Activated B cell treated with CpG ODN at 0.5 μM for 24 hours (primary cell): Measurements from ENCODE around the gene HACD2. TPM values are rescaled to one million over a fixed set of nuclear protein-coding genes. Genes with fewer than 3 reads are reported as not detected.
"Not testable (repeated sequence)": the region's sequence is repeated elsewhere in the genome, so short reads cannot be mapped to it uniquely, and the experiment has no call there.

Source experiments
- ATAC-seq: fragments of 200-7000 bp; cut with Tn5 transposase; one replicate; pipeline ENCODE4 v1.10.0; 2021; ENCODE audit warnings: low read depth, mild to moderate bottlenecking, moderate library complexity
- CTCF ChIA-PET: fragments of 350-600 bp; sonication (Branson Sonifier 250); formaldehyde crosslinking; loops from one replicate; lab custom pipeline; 2021; ENCODE audit warnings: antibody characterized with exemption; lab: Charles Lee
- POLR2A ChIA-PET: fragments of 350-600 bp; sonication (Branson Sonifier 250); formaldehyde crosslinking; loops from one replicate; lab custom pipeline; 2021; ENCODE audit warnings: antibody characterized with exemption; lab: Charles Lee
- DNase-seq: peaks from one replicate; pipeline ENCODE4 v3.0.0; 2022
- H3K27ac Mint-ChIP-seq: one replicate; pipeline ENCODE4 v1.8.0; 2020; ENCODE audit warnings: mixed read lengths
- H3K27me3 Mint-ChIP-seq: one replicate; pipeline ENCODE4 v1.8.0; 2021; ENCODE audit warnings: mixed read lengths
- H3K36me3 Mint-ChIP-seq: one replicate; pipeline ENCODE4 v1.8.0; 2021; ENCODE audit warnings: low read depth, mixed read lengths
- H3K4me1 Mint-ChIP-seq: one replicate; pipeline ENCODE4 v1.8.0; 2021; ENCODE audit warnings: mixed read lengths
- H3K4me3 Mint-ChIP-seq: one replicate; pipeline ENCODE4 v1.8.0; 2020; ENCODE audit warnings: mild to moderate bottlenecking, mixed read lengths
- H3K9me3 Mint-ChIP-seq: one replicate; pipeline ENCODE4 v1.8.0; 2020; ENCODE audit warnings: mixed read lengths
- CTCF ChIP-seq: fragments of 200-600 bp; IDR thresholded peaks from one replicate; pipeline ENCODE4 v1.8.0; 2022; ENCODE audit warnings: antibody characterized with exemption, mild to moderate bottlenecking
- intact Hi-C: fragments of 100-400 bp; cut with micrococcal nuclease; formaldehyde crosslinking; loops from one replicate; pipeline ENCODE4 v1.15.1; 2024
- total RNA-seq: library from RNA; stranded (reverse); gene quantifications from 2 replicates; pipeline ENCODE4 v1.2.3, GENCODE V29; 2022

Gene HACD2
- total RNA-seq, 1 donor from 2014 or later, result 32.9 TPM

- ATAC-seq, result no peak
- no peak overlapping the region for H3K27ac Mint-ChIP-seq
- H3K4me3 Mint-ChIP-seq, result no peak overlapping the region
- DNase-seq, result no peak
- H3K27me3 Mint-ChIP-seq, result peaks cover 5% of the 10 kb centered on the region
- peaks cover 19% of the 10 kb centered on the region for H3K36me3 Mint-ChIP-seq
- intact Hi-C loops, result loop anchor here (1.0 to 5.0 kb wide), 3 partner anchors 41 to 1942 kb away; partner anchors contain the start of gene ADCY5
- CTCF ChIA-PET, result interaction anchor here (0.7 to 1.4 kb wide), 3 partner anchors 9 to 70 kb away, joined by 3 to 4 read pairs (median 4); no protein-coding TSS in a partner anchor
- H3K4me1 Mint-ChIP-seq, result no peaks in the 10 kb centered on the region
- no peaks in the 10 kb centered on the region for H3K9me3 Mint-ChIP-seq
- no peak for TF ChIP-seq CTCF
- POLR2A ChIA-PET, result no interaction called here
Measured at GRCh38 chr3:123488645-123489347, 96.1 kb downstream of the HACD2 start.

- peaks cover 11% of the 10 kb centered on the region for H3K36me3 Mint-ChIP-seq
- H3K27me3 Mint-ChIP-seq, H3K9me3 Mint-ChIP-seq, CTCF ChIA-PET, DNase-seq, H3K4me3 Mint-ChIP-seq, ATAC-seq, H3K4me1 Mint-ChIP-seq, H3K27ac Mint-ChIP-seq, POLR2A ChIA-PET: not testable (repeated sequence)
- intact Hi-C loops, result loop anchor here (5.0 kb wide), 1 partner anchor 40 kb away; the partner anchor contains the start of gene ADCY5
Measured at GRCh38 chr3:123487063-123487462, 97.8 kb downstream of the HACD2 start.

GRCh38 chr3:123486460-123486859 lies 98.4 kb downstream of the HACD2 start:
- ChIA-PET CTCF (no interaction called here), POLR2A (no interaction called here)
- intact Hi-C loops, result loop anchor here (5.0 kb wide), 1 partner anchor 39 kb away; the partner anchor contains the start of gene ADCY5
- no peaks in the 10 kb centered on the region for H3K9me3 Mint-ChIP-seq
- no peak for TF ChIP-seq CTCF
- ATAC-seq (no peak), DNase-seq (no peak)
- H3K4me1 Mint-ChIP-seq, result no peaks in the 10 kb centered on the region
- peaks cover 5% of the 10 kb centered on the region for H3K27me3 Mint-ChIP-seq
- peaks cover 7% of the 10 kb centered on the region for H3K36me3 Mint-ChIP-seq
- no peak overlapping the region for H3K4me3 Mint-ChIP-seq
- H3K27ac Mint-ChIP-seq, result no peak overlapping the region

- POLR2A ChIA-PET, result no interaction called here
- Mint-ChIP-seq H3K36me3 (peaks cover 2% of the 10 kb centered on the region), H3K9me3 (no peaks in the 10 kb centered on the region), H3K4me3 (no peak overlapping the region), H3K27ac (no peak overlapping the region), H3K27me3 (peaks cover 5% of the 10 kb centered on the region), H3K4me1 (peaks cover under 1% of the 10 kb centered on the region)
- no peak for TF ChIP-seq CTCF
- ATAC-seq (no peak), DNase-seq (no peak)
- intact Hi-C loops, result loop anchor here (5.0 kb wide), 1 partner anchor 38 kb away; the partner anchor contains the start of gene ADCY5
- CTCF ChIA-PET, result no interaction called here
Measured at GRCh38 chr3:123485551-123485950, 99.3 kb downstream of the HACD2 start.

GRCh38 chr3:123483146-123483545 lies 101.7 kb downstream of the HACD2 start:
- H3K4me1 Mint-ChIP-seq, result peaks cover 2% of the 10 kb centered on the region
- H3K36me3 Mint-ChIP-seq, result no peaks in the 10 kb centered on the region
- TF ChIP-seq CTCF, result no peak
- intact Hi-C loops, result no loop called here
- CTCF ChIA-PET, result no interaction called here
- no peaks in the 10 kb centered on the region for H3K9me3 Mint-ChIP-seq
- DNase-seq (no peak), ATAC-seq (no peak)
- peaks cover 9% of the 10 kb centered on the region for H3K27me3 Mint-ChIP-seq
- POLR2A ChIA-PET, result no interaction called here
- no peak overlapping the region for H3K4me3 Mint-ChIP-seq
- H3K27ac Mint-ChIP-seq, result no peak overlapping the region
